Sigmoid colon (tissue), 7 donors: ENCODE measurements around the gene SBF2. TPM values are rescaled to one million over a fixed set of nuclear protein-coding genes. Genes with fewer than 3 reads are reported as not detected.
"Not testable (repeated sequence)": the region's sequence is repeated elsewhere in the genome, so short reads cannot be mapped to it uniquely, and the experiment has no call there.

Experiments
- DNase-seq: peaks from one replicate; pipeline ENCODE4 v3.0.0-alpha.2; 2019
- H3K27ac ChIP-seq, 4 donors: fragments of 200-600 bp; sonication (generic); one replicate each; pipeline ENCODE4 v1.5.1; 2016 to 2019; ENCODE audit warnings: mild to moderate bottlenecking in 1 of 4
- H3K27me3 ChIP-seq, 3 donors: fragments of 200-600 bp; sonication (generic); one replicate each; pipeline ENCODE4 v1.5.1; 2019; ENCODE audit warnings: mild to moderate bottlenecking in 1 of 3
- H3K36me3 ChIP-seq, 4 donors: fragments of 200-600 bp; sonication (generic); one replicate each; pipeline ENCODE4 v1.5.1; 2016 to 2019
- H3K4me1 ChIP-seq, 4 donors: fragments of 200-600 bp; sonication (generic); one replicate each; pipeline ENCODE4 v1.5.1; 2017 to 2019
- H3K4me3 ChIP-seq, 4 donors: fragments of 200-600 bp; sonication (generic); one replicate each; pipeline ENCODE4 v1.5.1; 2017 to 2019; ENCODE audit warnings: mild to moderate bottlenecking in 2 of 4, moderate library complexity in 1 of 4
- H3K9me3 ChIP-seq, 4 donors: fragments of 200-600 bp in 3 of 4; sonication (generic) in 3 of 4; one replicate each; pipeline versions ENCODE4 v1.5.1 to v1.6.1; 2013 to 2019
- CTCF ChIP-seq, 4 experiments: fragments of 450-650 bp in 3 of 4; fragments of 200-600 bp in 1 of 4; IDR thresholded peaks; one replicate each; pipeline ENCODE4 v1.5.1; 2016 to 2019; ENCODE audit warnings: antibody characterized with exemption in 4 of 4, mild to moderate bottlenecking in 3 of 4, moderate library complexity in 2 of 4
- EP300 ChIP-seq, 4 donors: sonication (generic); formaldehyde crosslinking; IDR thresholded peaks; one replicate each; pipeline ENCODE4 v1.6.1; 2017; ENCODE audit warnings: antibody characterized with exemption in 4 of 4
- POLR2A ChIP-seq, 2 donors: fragments of 450-650 bp; IDR thresholded peaks; one replicate each; pipeline ENCODE4 v1.6.1; 2016; ENCODE audit warnings: antibody characterized with exemption in 2 of 2, mild to moderate bottlenecking in 2 of 2, moderate library complexity in 2 of 2
- POLR2AphosphoS5 ChIP-seq, 4 donors: sonication (generic); formaldehyde crosslinking; IDR thresholded peaks; one replicate each; pipeline ENCODE4 v1.6.1; 2017; ENCODE audit warnings: antibody characterized with exemption in 4 of 4
- WGBS, 2 donors: extraction: QIAGEN DNeasy Blood & Tissue Kit; methylation state at CpG; one replicate each; pipeline ENCODE4 v1.1.7; 2013; 5-methylcytosine and 5-hydroxymethylcytosine counted together
- intact Hi-C: fragments of 100-400 bp; cut with DNase I; formaldehyde crosslinking; loops from one replicate; pipeline ENCODE4 v1.15.1; 2023
- polyA plus RNA-seq, 3 donors: library from polyadenylated mRNA; stranded (reverse); fragments of 200-250 nt; gene quantifications; one replicate each; pipeline ENCODE4 v1.2.3, GENCODE V29; 2013
- total RNA-seq, 4 donors: library from RNA; depleted of rRNA; stranded (reverse); fragments of >200 nt; gene quantifications; one replicate each; pipeline ENCODE4 v1.1.0, GENCODE V29; 2016
- donor health status: healthy with polysubstance abuse.
- donor health status: Bipolar disorder and iron deficiency.
- donor health status: healthy.

Gene SBF2
- total and polyA plus RNA-seq, 7 donors, result 9.5 to 67.5 (median 47.1) TPM

DNA sequence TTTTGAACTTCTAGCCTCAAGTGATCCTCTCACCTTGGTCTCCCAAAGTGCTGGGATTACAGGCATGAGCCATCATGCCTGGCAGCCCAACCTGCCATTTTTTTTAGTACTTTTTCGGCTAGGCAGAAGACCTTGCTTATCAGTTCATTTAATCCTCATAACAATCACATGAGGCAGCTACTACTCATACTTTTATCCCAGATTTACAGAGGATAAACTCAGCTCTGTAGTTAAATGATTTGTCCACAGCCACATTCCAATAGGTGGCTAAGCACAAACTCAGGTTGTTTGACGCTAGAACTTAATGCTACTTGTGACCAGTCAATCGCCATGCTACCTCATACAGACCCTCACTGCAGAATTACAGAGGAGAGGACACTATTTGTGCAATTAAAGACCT lies 28.1 kb downstream of the SBF2 start:
- intact Hi-C loops, result no loop called here
- no peak overlapping the region for H3K4me3 ChIP-seq
- H3K27ac ChIP-seq, result no peak overlapping the region
- H3K4me1 ChIP-seq, result peaks cover 0 to 7% (median 3%) of the 10 kb centered on the region in 4 donors
- H3K36me3 ChIP-seq, result no peaks in the 10 kb centered on the region
- no peak for DNase-seq
- 95 to 97% methylated on average over 3 of the region's 3 CpGs for WGBS, 2 donors
- H3K27me3 ChIP-seq, result no peaks in the 10 kb centered on the region
- H3K9me3 ChIP-seq, result no peaks in the 10 kb centered on the region
- TF ChIP-seq CTCF (IDR thresholded peaks at IDR 0.05), result no peak
- no peak for TF ChIP-seq POLR2AphosphoS5 (IDR thresholded peaks at IDR 0.05)
- TF ChIP-seq EP300 (IDR thresholded peaks at IDR 0.05), result no peak
- TF ChIP-seq POLR2A (IDR thresholded peaks at IDR 0.05), result no peak

GRCh38 chr11:10264716-10265115 lies 29.3 kb downstream of the SBF2 start:
- H3K9me3 ChIP-seq, DNase-seq, H3K36me3 ChIP-seq, H3K4me3 ChIP-seq, intact Hi-C loops, H3K27me3 ChIP-seq, H3K27ac ChIP-seq, H3K4me1 ChIP-seq: not testable (repeated sequence)
- WGBS, 2 donors, result 94 to 97% methylated on average over 3 of the region's 3 CpGs

- intact Hi-C loops, result no loop called here
- DNase-seq, result no peak
- no peak for TF ChIP-seq POLR2A (IDR thresholded peaks at IDR 0.05)
- no peaks in the 10 kb centered on the region for H3K9me3 ChIP-seq
- no peaks in the 10 kb centered on the region for H3K36me3 ChIP-seq
- H3K27me3 ChIP-seq, result no peaks in the 10 kb centered on the region
- H3K4me1 ChIP-seq, result peaks cover 0 to 7% (median 3%) of the 10 kb centered on the region in 4 donors
- H3K4me3 ChIP-seq, result no peak overlapping the region
- H3K27ac ChIP-seq, result no peak overlapping the region
Measured at GRCh38 chr11:10263929-10264328, 30.1 kb downstream of the SBF2 start.

DNA sequence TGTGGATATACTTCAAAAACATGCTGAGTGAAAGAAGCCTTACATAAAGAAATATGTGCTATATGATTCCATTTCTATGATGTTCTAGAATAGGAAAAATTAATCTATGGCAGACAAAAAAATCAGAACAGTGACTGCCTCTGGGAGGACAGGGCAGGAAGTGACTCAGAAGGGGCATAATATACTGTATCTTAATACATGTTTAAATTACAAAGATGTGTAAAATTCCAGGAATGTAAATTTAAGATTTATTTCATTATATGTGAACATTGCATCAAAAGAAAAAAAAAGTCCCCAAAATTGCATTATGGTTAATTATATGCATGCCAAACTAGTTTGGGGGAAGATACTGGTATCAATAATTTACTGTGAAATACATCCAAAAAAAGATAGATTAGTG lies 32.2 kb downstream of the SBF2 start:
- intact Hi-C loops, result no loop called here
- no peaks in the 10 kb centered on the region for H3K9me3 ChIP-seq
- DNase-seq, result no peak
- H3K36me3 ChIP-seq, result no peaks in the 10 kb centered on the region
- TF ChIP-seq CTCF (IDR thresholded peaks at IDR 0.05) (no peak), POLR2A (IDR thresholded peaks at IDR 0.05) (no peak), EP300 (IDR thresholded peaks at IDR 0.05) (no peak), POLR2AphosphoS5 (IDR thresholded peaks at IDR 0.05) (no peak)
- H3K27ac ChIP-seq, result no peak overlapping the region
- peaks cover 0 to 7% (median 3%) of the 10 kb centered on the region in 4 donors for H3K4me1 ChIP-seq
- no peak overlapping the region for H3K4me3 ChIP-seq
- H3K27me3 ChIP-seq, result no peaks in the 10 kb centered on the region

DNA sequence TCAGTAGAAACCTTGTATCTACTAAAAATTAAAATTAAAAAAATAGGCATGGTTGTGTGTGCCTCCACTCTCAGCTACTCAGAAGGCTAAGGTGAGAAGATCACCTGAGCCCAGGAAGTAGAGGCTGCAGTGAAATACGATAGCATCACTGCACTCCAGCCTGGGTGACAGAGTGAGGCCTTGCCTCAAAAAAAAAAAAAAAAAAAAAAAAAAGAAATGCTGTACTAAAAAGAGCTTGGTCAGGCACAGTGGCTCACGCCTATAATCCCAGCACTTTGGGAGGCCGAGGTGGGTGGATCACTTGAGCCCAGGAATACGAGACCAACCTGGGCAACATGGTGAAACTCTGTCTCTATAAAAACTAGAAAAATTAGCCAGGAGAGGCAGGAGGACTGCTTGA lies 36.5 kb downstream of the SBF2 start:
- intact Hi-C loops, result no loop called here

More for the DNA sequence above, 36.5 kb downstream of the SBF2 start:
- no peak overlapping the region for H3K4me3 ChIP-seq
- peaks cover 0 to 14% (median 3%) of the 10 kb centered on the region in 4 donors for H3K4me1 ChIP-seq
- TF ChIP-seq POLR2A (IDR thresholded peaks at IDR 0.05) (no peak), POLR2AphosphoS5 (IDR thresholded peaks at IDR 0.05) (no peak), EP300 (IDR thresholded peaks at IDR 0.05) (no peak), CTCF (IDR thresholded peaks at IDR 0.05) (no peak)
- DNase-seq, result no peak
- H3K9me3 ChIP-seq, result no peaks in the 10 kb centered on the region
- WGBS, 2 donors, result 79 to 90% methylated on average over 4 of the region's 4 CpGs
- H3K27me3 ChIP-seq, result no peaks in the 10 kb centered on the region
- H3K27ac ChIP-seq, result no peak overlapping the region
- no peaks in the 10 kb centered on the region for H3K36me3 ChIP-seq
